Retinal pigment epithelial cell (primary cell): ENCODE data around the gene SLC45A1.

Experiments
- DNase-seq: peaks from one replicate; pipeline ENCODE4 v3.0.0-alpha.2; 2010; ENCODE audit warnings: low read depth
- H3K4me3 ChIP-seq: 2 replicates; pipeline ENCODE4 v1.5.1; 2011; ENCODE audit warnings: mild to moderate bottlenecking, low read length, control low read depth, moderate library complexity
- TF ChIP-seq, protein P1 (sequence below): conservative IDR thresholded peaks from 2 replicates; pipeline ENCODE4 v1.5.1; 2011; ENCODE audit warnings: low read depth, low read length, control low read depth, inconsistent platforms

SLC45A1 gene

DNA sequence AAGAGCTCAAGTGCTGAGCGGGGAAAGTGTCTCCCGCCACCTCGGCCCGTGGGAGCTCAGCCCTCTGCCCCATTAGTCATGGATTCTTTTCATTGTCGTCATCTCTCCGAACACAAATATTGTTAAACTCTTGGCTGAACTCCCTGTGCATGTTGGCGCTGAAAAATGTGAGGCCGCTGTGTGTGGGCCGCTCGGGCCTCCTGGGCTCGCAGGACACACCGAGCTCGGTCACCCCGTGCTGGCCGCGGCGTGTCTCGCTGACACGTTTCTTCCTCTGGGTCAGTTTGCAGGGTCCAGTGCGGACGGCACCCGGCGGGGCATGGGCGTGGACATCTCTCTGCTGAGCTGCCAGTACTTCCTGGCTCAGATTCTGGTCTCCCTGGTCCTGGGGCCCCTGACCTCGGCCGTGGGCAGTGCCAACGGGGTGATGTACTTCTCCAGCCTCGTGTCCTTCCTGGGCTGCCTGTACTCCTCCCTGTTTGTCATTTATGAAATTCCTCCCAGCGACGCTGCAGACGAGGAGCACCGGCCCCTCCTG lies 25.6 kb downstream of the SLC45A1 start:
- DNase-seq = peak; percentile 81
- no peak overlapping the region for H3K4me3 ChIP-seq
- TF ChIP-seq, protein P1, sequence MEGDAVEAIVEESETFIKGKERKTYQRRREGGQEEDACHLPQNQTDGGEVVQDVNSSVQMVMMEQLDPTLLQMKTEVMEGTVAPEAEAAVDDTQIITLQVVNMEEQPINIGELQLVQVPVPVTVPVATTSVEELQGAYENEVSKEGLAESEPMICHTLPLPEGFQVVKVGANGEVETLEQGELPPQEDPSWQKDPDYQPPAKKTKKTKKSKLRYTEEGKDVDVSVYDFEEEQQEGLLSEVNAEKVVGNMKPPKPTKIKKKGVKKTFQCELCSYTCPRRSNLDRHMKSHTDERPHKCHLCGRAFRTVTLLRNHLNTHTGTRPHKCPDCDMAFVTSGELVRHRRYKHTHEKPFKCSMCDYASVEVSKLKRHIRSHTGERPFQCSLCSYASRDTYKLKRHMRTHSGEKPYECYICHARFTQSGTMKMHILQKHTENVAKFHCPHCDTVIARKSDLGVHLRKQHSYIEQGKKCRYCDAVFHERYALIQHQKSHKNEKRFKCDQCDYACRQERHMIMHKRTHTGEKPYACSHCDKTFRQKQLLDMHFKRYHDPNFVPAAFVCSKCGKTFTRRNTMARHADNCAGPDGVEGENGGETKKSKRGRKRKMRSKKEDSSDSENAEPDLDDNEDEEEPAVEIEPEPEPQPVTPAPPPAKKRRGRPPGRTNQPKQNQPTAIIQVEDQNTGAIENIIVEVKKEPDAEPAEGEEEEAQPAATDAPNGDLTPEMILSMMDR = no peak

GRCh38 chr1:8344893-8345507 lies 27.1 kb downstream of the SLC45A1 start:
- no peak for DNase-seq
- H3K4me3 ChIP-seq = no peak overlapping the region
- TF ChIP-seq, protein P1 = no peak

DNA sequence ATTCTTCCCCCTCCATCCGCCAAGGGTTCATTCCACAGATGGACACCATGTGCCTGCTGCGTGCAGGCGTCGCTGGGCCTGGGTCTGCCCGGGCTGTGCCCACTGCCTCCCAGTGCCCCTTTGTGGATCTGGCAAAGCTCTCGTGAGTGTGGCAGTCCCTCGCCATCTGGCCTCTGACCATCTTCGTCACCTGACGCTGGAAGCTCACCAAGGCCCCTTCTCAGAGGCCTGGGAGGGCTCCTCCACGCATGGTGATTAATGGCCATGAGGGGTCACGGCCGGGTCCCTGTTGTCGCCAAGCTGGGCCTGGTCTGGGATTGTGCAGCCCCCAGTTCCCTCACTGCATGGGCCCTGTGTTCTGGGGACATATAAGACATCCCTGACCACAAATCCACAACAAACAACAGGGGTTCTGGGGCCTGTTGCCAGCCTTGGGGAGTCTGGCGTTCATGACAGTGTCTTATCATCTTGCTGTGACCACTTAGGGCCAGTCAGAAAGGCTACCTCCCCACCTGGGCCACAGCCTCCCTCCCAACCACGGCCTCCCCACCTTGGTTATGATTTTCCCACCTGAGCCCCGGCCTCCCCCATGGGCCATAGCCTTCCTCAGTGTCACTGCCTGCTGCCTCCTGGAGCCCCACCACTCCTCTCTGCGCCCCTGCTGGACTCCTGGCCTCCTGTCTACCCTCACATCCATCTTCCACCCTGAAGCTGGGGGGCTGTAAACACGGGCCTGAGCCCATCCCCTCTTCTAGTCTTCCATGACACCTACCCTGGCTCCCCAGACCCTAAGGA lies 27.9 kb downstream of the SLC45A1 start:
- DNase-seq = no peak
- H3K4me3 ChIP-seq = no peak overlapping the region
- TF ChIP-seq, protein P1 = no peak

- no peak for DNase-seq
- no peak overlapping the region for H3K4me3 ChIP-seq
- TF ChIP-seq, protein P1 = no peak
Measured at GRCh38 chr1:8347635-8348034, 29.7 kb downstream of the SLC45A1 start.

DNA sequence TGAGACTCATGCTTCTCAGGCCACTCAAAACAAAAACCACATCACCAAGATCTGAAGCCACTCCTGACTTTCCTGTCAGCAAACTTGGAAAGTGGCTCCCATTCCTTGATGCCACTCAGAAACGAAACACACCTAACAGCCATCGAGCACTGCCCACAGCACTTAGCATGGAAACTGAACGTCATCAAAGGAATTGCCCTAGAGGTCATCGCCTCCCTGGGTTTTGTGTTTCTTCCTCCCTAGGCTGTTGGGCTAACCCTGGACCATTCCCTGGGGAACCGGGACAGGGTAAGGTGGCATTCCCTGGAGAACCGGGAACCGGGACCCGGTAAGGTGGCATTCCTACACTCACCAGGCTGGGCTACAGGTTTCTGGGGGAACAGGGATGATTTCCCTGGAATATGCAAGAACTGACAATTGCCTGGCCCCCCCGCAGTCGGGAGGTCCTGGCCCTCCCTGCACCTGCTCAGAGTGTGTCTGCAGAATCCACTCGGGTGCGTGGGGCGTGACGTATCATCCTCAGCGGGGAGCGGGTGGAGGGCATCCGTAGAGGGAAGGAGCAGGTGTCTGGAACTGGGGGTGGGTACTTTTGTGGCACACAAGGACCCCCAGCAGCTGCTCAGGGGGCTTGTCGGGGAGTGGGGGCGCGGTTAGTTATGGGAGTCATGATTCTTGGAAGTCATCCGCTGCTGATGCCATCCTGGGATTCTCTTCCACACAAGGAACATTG lies 30.3 kb downstream of the SLC45A1 start:
- TF ChIP-seq, protein P1 = no peak
- no peak for DNase-seq
- no peak overlapping the region for H3K4me3 ChIP-seq

DNA sequence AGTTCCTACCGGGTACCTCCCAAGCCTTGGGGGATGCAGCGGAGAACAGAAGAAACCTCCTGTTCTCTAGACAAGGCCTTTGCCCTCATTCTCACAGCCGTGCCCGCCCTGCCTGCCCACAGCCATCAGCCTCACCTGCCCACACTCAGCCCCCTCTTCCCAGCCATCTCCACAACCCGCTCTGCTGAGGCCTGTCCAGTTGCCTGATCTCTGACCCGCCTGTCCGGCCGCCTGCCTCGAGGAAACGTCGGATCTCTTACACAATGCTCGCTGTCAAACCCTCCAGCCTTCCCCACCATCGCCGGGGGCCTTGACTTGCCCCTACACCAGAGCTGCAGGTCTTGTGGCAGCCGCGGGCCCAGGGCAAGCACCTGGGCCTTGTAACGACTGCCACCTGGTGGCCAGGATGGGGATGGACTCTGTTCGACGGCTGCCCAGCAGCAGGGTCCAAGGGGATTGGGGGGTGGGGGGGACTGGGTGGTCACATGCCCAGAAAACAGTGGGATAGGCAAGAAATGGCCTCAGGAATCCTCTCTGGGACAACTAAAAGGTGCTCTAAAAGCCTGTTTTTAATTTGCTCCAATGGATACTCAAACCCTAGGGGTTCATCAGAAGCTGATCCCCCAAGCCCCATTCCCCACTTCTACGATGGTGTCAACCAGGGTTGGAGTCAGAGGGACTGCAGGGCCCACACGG lies 31.0 kb downstream of the SLC45A1 start:
- no peak overlapping the region for H3K4me3 ChIP-seq

More for the DNA sequence above, 31.0 kb downstream of the SLC45A1 start:
- no peak for DNase-seq
- TF ChIP-seq, protein P1 = peak; percentile 78
